NCI-H226 (cell line): ENCODE data around the gene SEBOX.

Experiments
- DNase-seq: peaks from one replicate; pipeline ENCODE4 v3.0.0-alpha.2; 2015

SEBOX gene

GRCh38 chr17:28338056-28338768, 26.8 kb downstream of the SEBOX start:
- peak; percentile 91 for DNase-seq

- peak; percentile 97 for DNase-seq
Observed at GRCh38 chr17:28335959-28336871, 28.8 kb downstream of the SEBOX start.

GRCh38 chr17:28335201-28335958, 29.6 kb downstream of the SEBOX start, which contains the start of the genes IFT20 and TNFAIP1:
TSS of gene IFT20 (minus strand) at chr17:28335472. CDS start at chr17:28331985, 3,487 bp downstream.
TSS of gene TNFAIP1 (plus strand) at chr17:28335761. CDS start at chr17:28339522, 3,761 bp downstream.
- peak; percentile 100 for DNase-seq

GRCh38 chr17:28334666-28335200, 30.3 kb downstream of the SEBOX start:
- no peak for DNase-seq

GRCh38 chr17:28334171-28334570, 30.8 kb downstream of the SEBOX start:
- DNase-seq = no peak

GRCh38 chr17:28333083-28333746, 31.8 kb downstream of the SEBOX start:
- DNase-seq = no peak

- DNase-seq = no peak
Observed at GRCh38 chr17:28331891-28332420, 33.0 kb downstream of the SEBOX start.

- no peak for DNase-seq
Observed at GRCh38 chr17:28330671-28331070, 34.3 kb downstream of the SEBOX start.

GRCh38 chr17:28328325-28328724, 36.7 kb downstream of the SEBOX start:
- no peak for DNase-seq

- DNase-seq = no peak
Observed at GRCh38 chr17:28327709-28328108, 37.3 kb downstream of the SEBOX start.

GRCh38 chr17:28327031-28327607, 37.9 kb downstream of the SEBOX start:
- no peak for DNase-seq

GRCh38 chr17:28326114-28326513, 38.9 kb downstream of the SEBOX start:
- no peak for DNase-seq

GRCh38 chr17:28325211-28325610, 39.8 kb downstream of the SEBOX start:
- no peak for DNase-seq

GRCh38 chr17:28324781-28325180, 40.2 kb downstream of the SEBOX start:
- DNase-seq = no peak

- DNase-seq = no peak
Observed at GRCh38 chr17:28324267-28324745, 40.7 kb downstream of the SEBOX start.

- DNase-seq = no peak
Observed at GRCh38 chr17:28320215-28321061, 44.6 kb downstream of the SEBOX start.

GRCh38 chr17:28319598-28319935, 45.4 kb downstream of the SEBOX start:
- no peak for DNase-seq

GRCh38 chr17:28318759-28319597, 46.0 kb downstream of the SEBOX start, which contains the start of gene TMEM97:
TSS of gene TMEM97 (plus strand) at chr17:28319200. CDS start at chr17:28319240, 40 bp downstream.
- peak; percentile 96 for DNase-seq
